NCI-H526 (cell line): ENCODE results near the gene OR2AJ1.

Experiments
- DNase-seq, 2 experiments: peaks; one replicate each; lab custom pipeline; 2025; lab: John Stamatoyannopoulos, UW

The OR2AJ1 gene

GRCh38 chr1:247924868-247925267 is at the start of gene OR2AJ1:
Gene OR2AJ1 (plus strand): TSS chr1:247924889. CDS start chr1:247933769, 8,880 bp downstream.
- no peak for DNase-seq

GRCh38 chr1:247883346-247883745 is 41.3 kb upstream of the OR2AJ1 start:
- no peak for DNase-seq

- DNase-seq, result no peak
Measured at GRCh38 chr1:247884797-247885413, 39.8 kb upstream of the OR2AJ1 start.

- no peak for DNase-seq
Measured at GRCh38 chr1:247895163-247895637, 29.5 kb upstream of the OR2AJ1 start, which contains the start of gene OR2W3. Gene OR2W3 (plus strand): TSS chr1:247895587. CDS start chr1:247895587, 0 bp downstream.

- no peak for DNase-seq
Measured at GRCh38 chr1:247895976-247896375, 28.7 kb upstream of the OR2AJ1 start.

- DNase-seq, result no peak
Measured at GRCh38 chr1:247904122-247904521, 20.6 kb upstream of the OR2AJ1 start.

GRCh38 chr1:247905181-247905580 is 19.5 kb upstream of the OR2AJ1 start:
- DNase-seq, result no peak

- no peak for DNase-seq
Measured at GRCh38 chr1:247905910-247906503, 18.7 kb upstream of the OR2AJ1 start.

GRCh38 chr1:247906504-247907047 is 18.1 kb upstream of the OR2AJ1 start:
- peak; percentile 82 to 84 for DNase-seq

GRCh38 chr1:247908766-247909165 is 15.9 kb upstream of the OR2AJ1 start:
- no peak for DNase-seq

- DNase-seq, result no peak
Measured at GRCh38 chr1:247913786-247914185, 10.9 kb upstream of the OR2AJ1 start.

GRCh38 chr1:247914941-247915662 is 9.6 kb upstream of the OR2AJ1 start:
- no peak for DNase-seq

- DNase-seq, result no peak
Measured at GRCh38 chr1:247919952-247920351, 4.7 kb upstream of the OR2AJ1 start, which contains the start of gene OR2T8. Gene OR2T8 (plus strand): TSS chr1:247920252. CDS start chr1:247921018, 766 bp downstream.

GRCh38 chr1:247923941-247924340 is 748 bp upstream of the OR2AJ1 start:
- DNase-seq, result no peak

GRCh38 chr1:247933989-247934388 is 9.3 kb downstream of the OR2AJ1 start:
- DNase-seq, result no peak

GRCh38 chr1:247935781-247936180 is 11.1 kb downstream of the OR2AJ1 start:
- no peak for DNase-seq

- DNase-seq, result no peak
Measured at GRCh38 chr1:247936415-247936814, 11.7 kb downstream of the OR2AJ1 start.

GRCh38 chr1:247936965-247937734 is 12.5 kb downstream of the OR2AJ1 start:
- DNase-seq, result peak; percentile 52 to 85

- no peak for DNase-seq
Measured at GRCh38 chr1:247942624-247943023, 17.9 kb downstream of the OR2AJ1 start.

GRCh38 chr1:247948558-247948957 is 23.9 kb downstream of the OR2AJ1 start, which contains the start of gene OR2L8:
Gene OR2L8 (plus strand): TSS chr1:247948858. CDS start chr1:247948858, 0 bp downstream.
- DNase-seq, result no peak

GRCh38 chr1:247953408-247953807 is 28.7 kb downstream of the OR2AJ1 start:
- DNase-seq, result no peak

- no peak for DNase-seq
Measured at GRCh38 chr1:247961791-247962190, 37.1 kb downstream of the OR2AJ1 start.
